Measurements from ENCODE around the gene MEIS1. TPM values are rescaled to one million over a fixed set of nuclear protein-coding genes. Genes with fewer than 3 reads are reported as not detected.

Gene MEIS1
- total and polyA plus RNA-seq, 2 donors (not counting 3 experiments of a cell fraction or from before 2014, with no cell fraction given), result 10.0 to 26.5 TPM

GRCh38 chr2:66577321-66578053, 142.6 kb downstream of the MEIS1 start:
- no peak for DNase-seq (ENCODE audit: low read depth, low spot score)

More at GRCh38 chr2:66577321-66578053, 142.6 kb downstream of the MEIS1 start:
- ChIA-PET POLR2A (interaction anchor here (3.3 kb wide), 1 partner anchor 143 kb away, joined by 16 read pairs; the partner anchor contains the start of gene MEIS1), CTCF (interaction anchor here (0.7 to 7.6 kb wide), 12 partner anchors 10 to 1454 kb away, joined by 3 to 154 read pairs (median 8); partner anchors contain the start of gene MEIS1)
- Histone ChIP-seq H3K27ac (ENCODE audit: insufficient read depth, low read depth, low read length) (no peak overlapping the region), H4K20me1 (replicated peaks; ENCODE audit: control insufficient read depth, extremely low read depth, insufficient read depth, low read length) (peaks cover 2% of the 10 kb centered on the region), H3K4me3 (replicated peaks in 1 of 3; ENCODE audit: insufficient read depth in 1 of 3, low read depth in 1 of 3, low read length in 3 of 3) (peak overlapping the region; percentile 6 to 35 (median 29)), H3K9ac (replicated peaks; ENCODE audit: extremely low read depth, insufficient read depth, low read length) (no peak overlapping the region), H3K79me2 (ENCODE audit: control insufficient read depth, insufficient read depth, low read length) (no peaks in the 10 kb centered on the region), H3K9me3 (replicated peaks; ENCODE audit: control insufficient read depth, insufficient read depth, low read length) (no peaks in the 10 kb centered on the region), H3K36me3 (ENCODE audit: control insufficient read depth in 2 of 2, extremely low read depth in 1 of 2, insufficient read depth in 2 of 2, low read length in 2 of 2) (no peaks in the 10 kb centered on the region), H3K4me1 (ENCODE audit: control insufficient read depth, extremely low read depth, insufficient read depth, low read length) (peaks cover 18% of the 10 kb centered on the region), H3K27me3 (ENCODE audit: control insufficient read depth in 2 of 2, insufficient read depth in 2 of 2, low read length in 2 of 2) (peaks cover 52 to 63% of the 10 kb centered on the region in 2 experiments), H2AFZ (ENCODE audit: low read depth, low read length) (no peak overlapping the region), H3K9me1 (replicated peaks; ENCODE audit: control insufficient read depth, extremely low read depth, insufficient read depth, low read length) (no peaks in the 10 kb centered on the region), H3K4me2 (ENCODE audit: insufficient read depth, low read length) (peak overlapping the region; percentile 75)
- intact Hi-C loops (cut with micrococcal nuclease), result loop anchor here (1.0 to 5.0 kb wide), 4 partner anchors 638 to 1455 kb away; partner anchors contain the start of gene ETAA1
- dilution Hi-C loops (cut with MboI; ENCODE audit: extremely low pct_ligation_motif_present, low sequenced_read_pairs), result no loop called here
- peak; percentile 49 for FAIRE-seq
- TF ChIP-seq MYC (IDR thresholded peaks at IDR 0.05; ENCODE audit: low read depth, low read length) (no peak), JUN (IDR thresholded peaks at IDR 0.05; ENCODE audit: borderline replicate concordance, insufficient read depth, insufficient read length, low read depth) (no peak), EZH2 (IDR thresholded peaks at IDR 0.05; ENCODE audit: borderline replicate concordance, low read depth, low read length, severe bottlenecking) (peak; percentile 83), CTCF (IDR thresholded peaks at IDR 0.05; ENCODE audit: extremely low read depth in 1 of 2, insufficient read depth in 1 of 2, low read depth in 1 of 2, low read length in 2 of 2) (no peak), FOS (IDR thresholded peaks at IDR 0.05; ENCODE audit: borderline replicate concordance, insufficient read depth, low read length) (no peak)
- no TSS peak for BruUV-seq (replicated peaks)

Measured in endothelial cell of umbilical vein (primary cell).